WI38 (cell line): ENCODE data around the gene IKZF1.

Experiments
- H3K4me3 ChIP-seq: 2 replicates; pipeline ENCODE4 v1.5.1; 2011; ENCODE audit warnings: low read depth, mild to moderate bottlenecking, control low read depth, low read length
- TF ChIP-seq, protein P1 (sequence below): IDR thresholded peaks from 2 replicates; pipeline ENCODE4 v1.5.1; 2012; ENCODE audit warnings: low read depth, mild to moderate bottlenecking, control low read depth, low read length

IKZF1 gene

DNA sequence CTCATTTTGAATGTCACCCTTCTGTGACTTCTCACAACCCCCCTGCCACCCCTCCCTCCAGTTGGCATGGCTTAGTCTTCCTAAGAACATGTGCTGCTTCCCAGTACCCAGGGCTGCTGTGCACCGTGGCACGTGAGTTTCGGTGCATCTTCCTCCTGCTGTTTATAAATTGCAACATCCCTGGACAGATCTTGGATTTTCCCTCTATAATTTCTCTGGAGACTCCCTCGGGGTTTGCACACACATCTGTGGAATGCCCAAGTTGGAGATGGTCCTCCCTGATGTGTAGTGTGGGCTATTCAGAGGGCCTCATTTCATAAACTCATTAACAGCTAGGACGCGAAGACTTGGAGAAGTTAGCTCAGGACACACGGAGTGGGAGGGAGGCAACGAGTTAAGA is 52.9 kb downstream of the IKZF1 start:
- H3K4me3 ChIP-seq: no peak overlapping the region
- TF ChIP-seq, protein P1, sequence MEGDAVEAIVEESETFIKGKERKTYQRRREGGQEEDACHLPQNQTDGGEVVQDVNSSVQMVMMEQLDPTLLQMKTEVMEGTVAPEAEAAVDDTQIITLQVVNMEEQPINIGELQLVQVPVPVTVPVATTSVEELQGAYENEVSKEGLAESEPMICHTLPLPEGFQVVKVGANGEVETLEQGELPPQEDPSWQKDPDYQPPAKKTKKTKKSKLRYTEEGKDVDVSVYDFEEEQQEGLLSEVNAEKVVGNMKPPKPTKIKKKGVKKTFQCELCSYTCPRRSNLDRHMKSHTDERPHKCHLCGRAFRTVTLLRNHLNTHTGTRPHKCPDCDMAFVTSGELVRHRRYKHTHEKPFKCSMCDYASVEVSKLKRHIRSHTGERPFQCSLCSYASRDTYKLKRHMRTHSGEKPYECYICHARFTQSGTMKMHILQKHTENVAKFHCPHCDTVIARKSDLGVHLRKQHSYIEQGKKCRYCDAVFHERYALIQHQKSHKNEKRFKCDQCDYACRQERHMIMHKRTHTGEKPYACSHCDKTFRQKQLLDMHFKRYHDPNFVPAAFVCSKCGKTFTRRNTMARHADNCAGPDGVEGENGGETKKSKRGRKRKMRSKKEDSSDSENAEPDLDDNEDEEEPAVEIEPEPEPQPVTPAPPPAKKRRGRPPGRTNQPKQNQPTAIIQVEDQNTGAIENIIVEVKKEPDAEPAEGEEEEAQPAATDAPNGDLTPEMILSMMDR: no peak

DNA sequence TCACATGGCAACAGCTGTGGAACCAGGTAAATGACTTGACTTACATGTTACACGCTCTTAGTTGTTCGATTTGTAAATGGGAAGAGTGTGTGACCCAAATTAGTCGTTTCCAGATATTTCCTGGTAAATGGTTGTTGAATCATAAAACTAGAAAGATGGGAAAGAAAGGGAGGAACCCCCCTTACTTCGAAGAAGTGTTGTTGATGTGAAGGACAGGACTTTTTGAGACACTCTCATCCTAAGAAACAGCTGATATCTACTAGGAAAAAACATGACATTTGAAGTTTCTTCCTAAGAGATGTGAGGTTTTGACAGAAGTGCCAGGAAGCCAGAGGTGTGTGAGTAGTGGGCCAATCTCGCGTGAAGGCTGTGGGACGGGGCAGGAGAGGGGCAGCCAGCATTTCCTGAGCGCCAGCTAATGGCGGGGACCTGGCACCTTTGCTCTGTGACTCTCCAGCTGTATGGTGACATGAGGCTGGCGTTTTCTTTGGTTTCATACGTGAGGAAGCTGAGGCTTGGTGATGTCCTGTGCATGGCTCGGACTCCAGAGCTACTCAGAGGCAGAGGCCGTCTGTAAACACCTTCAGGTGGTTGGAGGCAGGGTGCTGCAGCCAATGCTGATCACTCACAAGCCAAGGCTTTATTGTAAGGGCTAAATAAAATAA is 53.7 kb downstream of the IKZF1 start:
- TF ChIP-seq, protein P1: no peak
- H3K4me3 ChIP-seq: no peak overlapping the region

DNA sequence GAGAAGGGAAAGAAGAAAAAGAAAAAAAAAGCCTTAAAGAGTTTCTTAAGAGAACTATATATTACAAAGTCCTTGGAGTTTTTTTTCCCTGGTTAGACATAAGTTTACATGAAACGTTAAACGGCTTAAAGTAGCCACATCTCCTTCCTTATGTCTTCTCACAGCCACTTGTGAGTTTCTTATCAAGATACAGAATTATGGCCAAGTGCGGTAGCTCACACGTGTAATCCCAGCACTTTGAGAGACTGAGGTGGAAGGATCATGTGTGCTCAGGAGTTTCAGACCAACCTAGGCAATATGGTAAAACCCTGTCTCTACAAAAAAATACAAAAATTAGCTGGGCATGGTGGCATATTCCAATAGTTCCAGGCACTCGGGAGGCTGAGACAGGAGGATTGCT is 54.3 kb downstream of the IKZF1 start:
- no peak overlapping the region for H3K4me3 ChIP-seq
- TF ChIP-seq, protein P1: no peak

DNA sequence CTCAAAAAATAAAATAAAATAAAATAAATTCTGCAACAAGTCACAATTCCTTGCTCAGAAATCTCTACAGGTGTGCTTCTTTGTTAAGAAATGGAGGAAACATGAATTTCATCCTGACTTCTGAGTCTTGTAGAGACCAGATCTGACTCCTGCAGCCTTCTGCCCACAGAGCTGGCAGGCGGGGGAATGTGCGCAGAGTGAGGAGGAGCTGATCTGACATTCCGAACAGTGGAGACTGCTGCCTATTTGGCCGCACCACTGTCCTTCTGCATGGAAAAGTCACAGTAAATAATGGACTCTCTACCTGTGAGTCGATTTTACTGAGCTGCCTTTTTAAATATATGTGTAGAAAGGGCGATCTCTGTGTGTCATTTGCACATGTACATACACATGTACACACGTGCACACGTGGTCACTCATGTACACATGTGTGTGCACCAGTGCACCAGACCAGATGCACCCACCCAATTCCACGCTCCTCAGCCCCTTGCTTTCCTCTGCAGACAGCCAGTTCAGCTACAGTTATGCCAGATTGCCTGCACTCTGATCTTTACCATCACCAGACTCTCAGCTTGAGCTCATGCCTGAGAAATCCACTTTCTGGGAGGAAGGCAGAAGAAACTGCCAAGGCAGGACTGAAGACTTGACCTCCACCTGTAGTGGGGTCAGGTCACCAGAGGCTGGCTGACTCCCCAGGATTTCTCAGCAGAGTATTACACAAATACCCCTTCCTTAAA is 54.9 kb downstream of the IKZF1 start:
- H3K4me3 ChIP-seq: no peak overlapping the region
- TF ChIP-seq, protein P1: no peak

DNA sequence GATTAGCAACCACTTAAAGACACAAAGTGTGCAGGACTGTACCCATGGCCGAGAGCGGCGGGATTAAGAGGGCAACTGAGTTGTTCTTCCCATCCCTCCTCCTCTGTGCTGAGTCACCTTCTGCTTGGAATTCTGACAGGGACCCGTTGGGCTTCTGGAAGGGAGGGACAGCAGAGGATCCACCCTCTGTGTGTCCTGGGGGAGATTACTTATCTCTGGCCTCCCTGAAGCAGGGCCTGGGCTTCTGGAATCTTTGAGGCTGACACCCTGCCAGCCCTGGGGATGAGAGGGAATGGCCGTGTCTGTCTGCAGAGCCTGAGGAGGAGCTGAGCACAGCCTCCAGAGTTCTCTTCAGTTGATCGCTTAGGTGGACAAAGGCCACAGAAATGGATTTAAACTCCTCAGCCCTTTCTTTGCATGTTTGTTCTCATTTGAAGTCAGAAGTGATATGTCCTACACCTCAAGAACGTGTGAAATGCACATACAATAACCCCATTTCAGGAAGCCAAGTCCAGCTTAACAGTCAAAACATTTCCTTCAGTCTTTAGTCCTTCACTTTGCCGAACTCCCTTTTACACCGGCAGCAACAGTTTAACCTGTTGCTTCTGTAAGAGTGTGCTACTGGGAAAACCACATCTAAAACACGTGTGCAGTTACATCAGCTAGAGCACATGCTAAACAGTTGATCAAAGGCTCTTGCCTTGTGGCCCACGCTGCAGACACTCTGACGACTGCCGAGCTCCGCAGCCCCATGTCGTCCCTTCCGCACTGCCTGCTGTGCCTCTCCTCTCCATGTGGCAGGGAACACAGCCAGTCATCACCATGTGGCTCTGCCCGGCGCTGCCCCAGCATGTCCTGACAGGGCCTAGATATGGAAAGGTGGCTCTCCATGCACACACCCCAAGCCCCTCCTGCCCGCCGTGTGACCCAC is 55.7 kb downstream of the IKZF1 start:
- H3K4me3 ChIP-seq: no peak overlapping the region

DNA sequence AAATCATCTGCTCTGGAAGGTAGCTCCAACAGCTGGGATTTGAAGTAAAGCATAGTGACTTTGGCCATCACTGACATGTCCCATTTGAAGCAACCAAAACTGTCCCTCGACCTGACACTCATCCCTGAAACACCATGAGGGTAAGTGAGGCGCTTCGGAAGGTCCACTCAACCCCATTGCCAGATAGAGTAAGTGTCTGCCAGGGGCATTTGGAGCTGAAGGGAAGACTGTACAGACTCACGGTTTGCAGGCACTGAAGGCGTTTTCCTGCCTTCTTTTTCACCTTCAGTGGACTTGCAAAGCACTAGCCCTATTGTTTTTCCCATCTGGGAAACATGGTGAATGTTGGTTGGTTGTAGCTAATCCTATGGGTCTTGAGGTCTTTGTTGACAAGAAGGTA is 57.6 kb downstream of the IKZF1 start:
- TF ChIP-seq, protein P1: no peak
- H3K4me3 ChIP-seq: no peak overlapping the region

More for the DNA sequence above, 55.7 kb downstream of the IKZF1 start:
- TF ChIP-seq, protein P1: no peak
